T-helper 2 cell treated with Interferon-gamma antibody and Interleukin-4, amounts not matched to agents 100 ng/mL and 5 ng/mL, for 36 hours (primary cell): ENCODE results near the gene FSTL4. TPM values are rescaled to one million over a fixed set of nuclear protein-coding genes. Genes with fewer than 3 reads are reported as not detected.

Experiments used
- intact Hi-C: fragments of 100-400 bp; cut with micrococcal nuclease; formaldehyde crosslinking; loops from one replicate; pipeline ENCODE4 v1.15.1; 2023
- total RNA-seq: library from RNA; stranded (reverse); gene quantifications from 2 replicates; pipeline ENCODE4 v1.2.3, GENCODE V29; 2022

The FSTL4 gene
- total RNA-seq, 1 donor from 2014 or later = not detected

DNA sequence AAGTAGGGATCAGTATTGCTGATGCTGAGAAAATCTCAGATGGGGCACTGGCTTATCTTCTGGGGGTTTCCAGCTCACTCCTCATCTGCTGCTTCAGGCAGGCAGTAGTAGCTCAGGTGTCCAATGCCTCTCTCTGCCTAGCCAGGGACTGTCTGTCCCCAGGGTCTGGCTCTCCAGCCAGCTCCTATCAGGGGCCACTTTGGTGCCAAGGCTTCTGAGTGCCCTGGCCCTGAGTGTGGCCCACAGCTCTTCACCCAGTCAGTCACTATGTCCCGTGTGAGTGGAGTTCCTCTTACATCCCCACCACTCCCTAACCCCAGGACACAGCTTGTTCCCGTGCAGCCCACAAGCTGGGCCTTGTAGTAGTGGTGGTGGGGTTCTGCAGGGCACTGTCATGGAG lies 309.0 kb downstream of the FSTL4 start:
- intact Hi-C loops = no loop called here

DNA sequence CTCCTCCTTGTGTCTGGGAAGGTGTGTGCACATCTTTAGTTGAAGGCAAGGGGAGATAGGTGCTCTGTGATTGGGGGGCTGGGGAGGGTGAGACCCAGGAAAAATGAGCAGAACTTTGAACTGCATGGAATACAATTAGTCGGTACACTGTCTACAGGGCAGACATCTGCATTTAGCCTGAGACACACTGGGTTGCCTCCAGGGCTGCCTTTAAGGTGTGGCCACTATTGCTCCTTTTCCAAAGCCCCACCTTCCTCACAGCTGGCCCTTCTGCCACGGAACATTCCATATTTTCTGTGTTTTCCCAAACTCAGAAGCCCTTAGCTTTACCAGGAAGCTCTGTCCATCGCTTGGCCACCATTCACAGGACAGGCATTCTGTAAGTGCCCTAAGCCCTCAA lies 312.6 kb downstream of the FSTL4 start:
- intact Hi-C loops = no loop called here

DNA sequence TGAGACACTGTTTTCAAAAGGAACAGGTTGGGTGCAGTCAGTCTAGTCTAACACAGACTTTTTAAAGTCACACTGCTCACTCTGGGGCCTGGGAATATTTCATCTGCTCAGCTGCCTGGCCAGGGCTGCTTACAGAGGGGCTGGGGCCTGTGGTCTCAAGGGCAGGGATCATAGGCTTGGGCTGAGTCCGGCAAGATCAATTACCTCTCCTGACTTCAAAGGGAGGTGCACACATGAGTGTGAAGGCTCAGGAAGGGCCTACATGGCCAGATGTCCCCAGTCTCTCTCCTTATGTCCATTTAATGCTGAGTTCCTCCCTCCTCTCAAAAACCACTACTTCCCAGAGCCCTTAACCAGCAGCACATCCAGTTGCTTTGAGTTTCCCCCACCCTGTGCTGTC lies 313.3 kb downstream of the FSTL4 start:
- intact Hi-C loops = no loop called here

DNA sequence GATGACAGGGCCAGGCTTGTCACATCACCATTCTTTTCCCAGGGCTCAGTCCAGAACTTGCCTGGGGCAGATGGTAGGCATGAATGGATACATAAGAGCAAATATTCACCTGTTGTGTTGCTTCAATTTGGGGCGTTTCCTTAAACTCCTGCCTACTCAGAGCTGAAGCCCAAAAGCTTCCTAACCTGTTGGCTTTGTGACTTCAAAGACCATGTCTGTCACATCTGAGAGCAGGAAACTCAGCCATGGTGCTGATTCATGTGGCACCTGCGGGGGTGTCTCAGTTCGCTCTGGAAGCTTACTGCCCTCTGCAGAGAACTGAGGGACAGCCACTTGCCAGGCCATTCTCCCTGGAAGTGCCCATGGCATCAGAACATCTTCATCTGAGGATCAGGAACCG lies 313.9 kb downstream of the FSTL4 start:
- intact Hi-C loops = no loop called here

DNA sequence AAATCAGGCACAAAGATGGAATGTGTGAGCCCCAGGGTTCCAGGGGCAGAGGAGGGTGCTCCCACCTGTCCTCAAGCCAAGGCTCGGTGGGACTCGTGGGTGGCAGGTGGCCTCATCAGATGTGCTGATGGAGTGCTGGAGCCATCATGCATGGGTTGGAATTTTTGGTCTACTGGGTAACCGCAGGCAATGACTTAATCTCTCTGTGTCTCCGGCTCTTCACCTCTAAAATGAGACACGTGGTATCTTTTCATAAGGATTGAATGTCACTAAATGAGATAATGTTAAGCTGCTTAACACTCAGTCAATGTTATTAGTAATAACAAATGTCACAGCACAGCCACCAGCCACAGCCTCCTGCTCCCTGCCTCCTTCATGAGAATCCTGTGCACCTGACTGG lies 315.0 kb downstream of the FSTL4 start:
- intact Hi-C loops = no loop called here

DNA sequence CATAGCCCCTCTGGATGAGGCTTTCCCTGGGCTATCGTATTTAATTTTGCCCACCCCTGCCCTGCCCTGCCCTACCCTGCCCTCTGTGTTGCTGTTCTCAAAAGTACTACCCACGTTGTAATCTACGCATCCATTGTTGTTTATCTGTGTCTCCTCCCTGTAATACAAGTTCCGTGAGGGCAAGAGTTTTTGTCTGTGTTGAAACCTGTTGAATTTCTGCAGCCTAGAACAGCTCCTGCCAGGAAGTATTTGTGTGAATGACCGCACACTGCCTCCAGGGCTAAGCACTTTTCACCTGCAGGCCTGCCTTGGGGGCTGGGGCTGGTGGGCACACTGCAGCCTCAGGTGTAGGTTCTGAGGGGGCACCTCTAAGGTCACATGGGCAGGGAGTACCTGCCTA lies 315.7 kb downstream of the FSTL4 start:
- intact Hi-C loops = no loop called here

DNA sequence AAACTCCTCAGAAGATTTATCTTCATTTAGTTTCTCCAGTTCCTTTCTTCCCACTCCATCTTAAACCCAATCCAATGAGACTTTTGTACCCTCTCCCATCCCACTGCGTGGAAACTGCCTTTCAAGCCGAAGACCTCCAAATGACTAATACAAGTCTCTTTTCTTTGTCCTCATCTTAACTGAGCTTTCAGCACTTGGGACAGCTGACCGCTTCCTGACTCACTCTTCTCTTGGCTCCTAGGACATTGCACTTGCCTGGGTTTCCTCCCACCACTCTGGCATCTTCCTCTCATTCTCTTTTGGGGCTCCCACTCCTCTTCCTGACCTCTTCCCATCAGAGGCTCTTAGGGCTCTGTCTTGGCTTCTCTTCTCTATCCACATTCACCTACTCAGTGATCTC lies 316.8 kb downstream of the FSTL4 start:
- intact Hi-C loops = no loop called here

DNA sequence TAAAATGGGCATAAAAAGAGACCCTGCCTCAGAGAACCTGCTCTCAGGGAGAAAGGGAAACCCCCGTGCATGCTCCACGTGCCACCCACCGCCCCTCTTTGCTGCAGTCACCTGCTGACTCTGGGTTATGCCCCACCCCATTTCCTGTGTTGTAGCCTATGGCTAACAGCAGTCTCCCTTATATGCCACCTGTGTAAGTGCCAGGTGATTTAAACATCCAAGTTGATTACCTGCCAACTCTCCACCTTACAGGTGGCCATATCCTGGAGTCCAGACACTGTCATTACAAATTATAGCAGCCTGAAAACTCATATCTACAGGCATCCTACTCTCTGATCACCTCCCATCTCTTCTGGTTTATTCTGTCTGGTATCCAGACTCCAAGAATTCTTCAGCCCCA lies 318.0 kb downstream of the FSTL4 start:
- intact Hi-C loops = no loop called here

DNA sequence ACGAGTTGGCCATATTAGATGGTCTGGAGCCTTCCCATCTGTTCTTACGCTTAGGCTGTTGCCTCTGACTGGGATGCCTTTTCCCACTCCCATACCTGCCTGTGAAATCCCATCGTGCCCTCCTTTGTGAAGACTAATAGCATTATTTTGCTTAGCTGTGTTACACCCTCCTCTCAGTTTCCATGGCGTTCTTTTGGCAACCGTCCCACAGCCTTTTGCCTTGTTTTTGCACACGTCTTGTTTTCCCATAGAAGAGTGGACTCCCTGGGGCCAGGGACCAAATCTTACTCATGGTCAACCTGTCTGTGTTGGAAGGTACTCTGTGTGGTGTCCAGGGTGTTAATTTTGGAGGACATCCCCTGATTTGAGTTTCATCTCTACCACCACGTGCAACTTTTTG lies 318.4 kb downstream of the FSTL4 start:
- intact Hi-C loops = no loop called here

DNA sequence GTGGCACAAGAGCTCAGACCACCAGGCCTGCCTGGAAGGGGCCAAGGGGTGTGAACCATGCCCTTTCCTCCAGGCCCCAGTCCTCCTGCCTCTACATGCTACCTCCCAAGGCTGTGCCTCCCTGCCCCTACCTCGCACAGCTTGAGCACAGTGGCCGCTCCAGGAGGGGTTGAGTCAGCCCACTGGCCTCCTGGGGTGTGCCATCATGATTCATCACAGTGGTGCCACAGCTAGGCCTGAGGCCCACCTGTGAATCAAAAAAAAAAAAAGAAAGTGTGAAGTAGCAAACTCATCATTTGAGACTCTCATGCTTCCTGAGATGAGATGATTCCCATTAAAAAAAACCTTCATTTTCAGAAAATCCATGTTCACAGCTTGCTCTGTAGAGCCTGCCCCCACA lies 320.0 kb downstream of the FSTL4 start:
- intact Hi-C loops = no loop called here

DNA sequence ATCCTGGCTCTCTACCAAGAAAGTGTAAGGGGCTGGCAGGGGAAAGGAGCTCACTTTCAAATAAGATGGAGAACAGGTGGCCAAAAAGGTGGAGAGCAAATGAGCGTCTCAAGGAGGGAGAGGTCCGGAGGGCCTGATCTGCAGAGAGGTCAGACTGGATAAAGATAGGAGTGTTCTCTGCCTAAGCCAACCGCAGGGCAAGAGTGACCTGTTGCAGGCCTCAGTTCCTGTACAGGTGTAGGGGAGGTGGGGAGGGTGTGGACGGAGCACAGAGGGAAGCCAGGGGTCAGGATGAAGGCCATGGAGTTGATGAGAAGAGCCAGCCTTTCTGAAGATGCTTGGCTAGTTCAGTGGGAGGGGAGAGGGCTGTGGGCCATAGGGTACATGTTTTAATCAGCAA lies 320.8 kb downstream of the FSTL4 start:
- intact Hi-C loops = no loop called here

DNA sequence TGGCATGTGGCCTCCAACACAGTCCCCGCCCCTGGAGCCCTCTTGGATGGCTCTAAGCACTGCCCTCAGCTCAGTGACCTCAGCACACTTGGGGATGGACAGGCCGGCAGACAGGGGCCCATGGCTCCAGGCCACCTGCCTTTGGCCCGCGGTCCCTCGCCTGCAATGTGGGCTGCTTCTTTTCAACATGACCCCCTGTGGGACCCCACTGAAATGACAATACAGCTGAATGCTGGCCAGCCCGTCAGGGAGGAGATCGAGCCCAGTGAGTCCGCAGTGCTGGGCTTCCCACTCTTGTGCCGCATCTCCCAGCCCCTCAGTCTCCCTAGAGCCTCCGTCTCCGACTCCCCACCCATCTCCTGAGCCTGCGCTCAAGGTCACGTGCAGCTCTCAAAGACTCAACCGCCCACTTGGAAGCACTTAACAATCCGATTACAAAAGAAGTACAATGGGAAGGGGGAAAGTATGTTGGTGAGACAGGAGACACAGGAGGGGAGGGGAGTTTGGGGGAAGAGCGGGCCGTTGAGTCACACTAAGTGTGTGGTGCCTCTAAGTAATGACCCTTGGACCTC lies 321.6 kb downstream of the FSTL4 start:
- intact Hi-C loops = no loop called here

DNA sequence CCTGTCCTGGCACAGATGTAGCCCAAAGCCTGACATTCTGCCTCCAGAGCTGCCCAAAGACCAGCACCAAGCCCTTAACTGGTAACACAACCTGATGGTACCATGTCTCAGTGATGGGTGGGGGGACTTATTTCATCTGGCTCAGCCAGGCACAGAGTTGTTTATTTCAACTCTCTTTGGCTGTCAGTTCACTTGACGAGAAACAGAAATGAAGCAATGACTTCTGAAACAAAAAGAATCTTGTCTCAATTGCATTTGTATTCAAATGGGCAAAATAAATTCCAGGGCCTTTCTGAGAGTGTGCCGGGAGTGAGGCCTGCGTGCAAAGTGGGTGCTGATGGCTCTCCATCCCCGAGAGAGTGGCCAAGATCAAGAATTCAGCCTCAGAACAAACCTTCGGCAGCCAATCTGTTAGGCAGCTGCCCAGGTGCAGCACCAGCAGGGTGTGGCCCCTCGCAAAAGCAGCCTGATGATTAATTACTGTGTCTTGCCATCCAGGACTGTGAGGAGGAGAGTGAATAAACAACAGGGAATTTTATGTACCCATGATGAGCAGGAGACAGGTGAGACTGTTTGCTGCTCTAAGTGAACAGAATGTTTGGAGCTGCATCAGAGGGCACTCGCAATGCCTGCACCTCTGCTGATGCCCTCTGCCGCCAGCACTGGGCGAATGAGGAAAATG lies 322.5 kb downstream of the FSTL4 start:
- intact Hi-C loops = no loop called here

DNA sequence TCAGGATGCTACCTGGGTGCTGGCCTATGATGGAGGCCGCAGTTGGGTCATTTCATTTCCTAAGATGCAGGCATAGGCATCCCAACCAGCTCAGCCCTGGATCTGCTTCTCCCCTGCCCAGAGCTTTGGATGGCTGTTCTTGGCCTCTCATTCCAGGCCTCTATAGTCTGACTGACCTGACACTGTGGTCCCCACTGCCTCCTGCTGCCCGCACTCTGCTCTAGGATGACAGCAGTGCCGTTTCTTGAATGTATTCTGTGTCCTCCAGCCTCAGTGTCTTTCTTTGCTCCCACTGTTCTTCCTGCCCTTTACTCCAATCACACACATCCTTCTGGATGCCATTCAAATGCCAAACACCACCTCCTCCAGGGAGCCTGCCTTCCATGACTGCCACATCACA lies 324.8 kb downstream of the FSTL4 start:
- intact Hi-C loops = loop anchor here (1.0 kb wide), 1 partner anchor 176 kb away; no protein-coding TSS in a partner anchor

DNA sequence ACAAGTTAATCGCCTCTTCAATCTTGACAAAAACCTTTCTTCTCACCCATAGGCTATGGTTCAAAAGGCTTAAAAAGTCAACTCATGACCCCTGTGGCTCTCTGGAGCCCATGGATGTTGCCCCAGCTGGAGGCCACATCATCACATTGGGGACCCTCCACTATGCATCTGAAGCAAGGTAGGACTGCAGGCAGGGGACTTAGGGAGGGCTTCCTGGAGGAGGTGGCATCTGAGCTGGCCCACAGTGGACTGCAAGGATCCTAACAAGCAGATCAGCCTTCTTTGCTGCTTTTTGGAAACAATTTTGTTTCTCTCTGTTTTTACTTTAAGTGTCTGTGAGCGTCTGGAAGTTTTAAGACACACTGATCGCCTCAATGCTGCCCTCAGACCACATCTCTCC lies 325.9 kb downstream of the FSTL4 start:
- intact Hi-C loops = no loop called here

DNA sequence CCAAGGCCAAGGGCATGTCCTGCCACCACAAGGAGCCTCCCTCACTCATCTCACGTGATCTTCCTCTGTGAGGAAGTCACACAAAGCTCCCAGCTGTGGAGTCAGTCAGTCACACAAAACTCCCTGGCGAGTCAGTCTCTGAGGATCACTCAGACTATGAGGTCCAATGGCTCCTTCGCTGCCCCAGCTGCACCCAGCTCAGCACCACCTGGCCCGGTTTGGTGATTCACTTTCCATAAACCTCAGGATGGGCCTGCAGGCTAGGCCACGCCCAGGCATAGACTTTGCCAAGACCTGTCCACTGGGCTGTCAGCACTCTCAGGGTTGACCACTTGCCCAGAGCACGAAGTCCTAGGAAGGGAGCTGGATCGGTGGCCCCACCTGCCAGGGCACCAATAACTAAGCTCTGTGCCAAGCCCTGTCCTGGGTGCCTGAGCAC lies 326.7 kb downstream of the FSTL4 start:
- intact Hi-C loops = no loop called here

DNA sequence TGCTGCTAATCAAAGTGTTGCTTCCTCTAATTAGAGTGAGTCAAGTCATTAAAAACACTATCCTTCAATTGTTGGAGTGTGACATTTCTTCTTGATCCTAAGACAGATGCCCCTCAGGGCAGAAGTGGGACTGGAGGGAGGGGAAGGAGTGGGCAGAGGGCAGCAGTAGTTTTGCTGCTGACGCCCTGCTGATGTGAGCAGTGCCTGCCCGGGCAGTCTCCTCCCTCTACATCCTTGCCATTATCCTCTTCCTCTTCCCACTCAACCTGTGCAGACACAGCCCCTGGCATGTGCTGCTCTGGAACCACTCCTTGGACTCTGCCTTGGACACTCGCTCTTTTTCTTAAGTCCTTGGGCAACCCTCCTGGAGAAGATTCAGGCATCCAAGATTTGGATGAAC lies 328.0 kb downstream of the FSTL4 start:
- intact Hi-C loops = no loop called here

DNA sequence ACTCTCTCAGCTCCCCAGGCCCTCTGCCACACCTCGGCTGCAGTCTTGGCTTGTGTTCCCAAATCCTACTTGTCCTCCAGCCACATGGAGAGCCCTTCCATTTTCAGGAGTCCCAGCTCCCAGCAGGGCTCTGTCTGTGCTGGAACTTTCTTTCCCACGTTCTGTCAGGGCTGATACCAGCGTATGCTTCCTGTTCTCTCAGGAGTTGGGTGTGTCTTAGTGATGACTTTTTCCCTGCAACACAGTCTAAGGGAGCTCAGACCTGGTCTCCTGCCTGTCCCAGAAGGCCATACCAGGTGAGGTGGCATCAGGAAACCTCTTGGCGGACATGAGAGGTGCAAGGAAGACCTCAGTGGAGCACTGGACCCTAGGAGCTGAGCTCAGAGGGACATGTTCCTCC lies 334.0 kb downstream of the FSTL4 start:
- intact Hi-C loops = no loop called here

DNA sequence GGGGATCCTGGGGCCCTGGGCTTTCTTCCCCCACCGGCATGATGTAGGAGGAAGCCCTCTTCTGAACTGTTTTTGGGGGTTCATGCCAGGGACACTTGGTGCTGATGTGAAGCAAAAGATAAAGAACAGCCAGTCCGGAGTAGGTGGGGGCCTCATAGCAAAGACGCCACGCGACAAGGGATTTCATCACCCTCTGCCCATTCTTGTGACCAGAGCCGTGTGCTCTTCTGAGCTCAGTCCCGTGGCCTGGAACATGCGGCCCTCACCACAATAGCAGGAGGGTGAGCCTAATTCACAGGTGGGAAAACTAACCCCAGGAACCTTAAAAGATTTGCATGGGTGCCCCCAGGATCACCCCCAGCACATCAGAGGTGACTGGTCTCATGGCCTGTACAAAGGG lies 334.6 kb downstream of the FSTL4 start:
- intact Hi-C loops = no loop called here

DNA sequence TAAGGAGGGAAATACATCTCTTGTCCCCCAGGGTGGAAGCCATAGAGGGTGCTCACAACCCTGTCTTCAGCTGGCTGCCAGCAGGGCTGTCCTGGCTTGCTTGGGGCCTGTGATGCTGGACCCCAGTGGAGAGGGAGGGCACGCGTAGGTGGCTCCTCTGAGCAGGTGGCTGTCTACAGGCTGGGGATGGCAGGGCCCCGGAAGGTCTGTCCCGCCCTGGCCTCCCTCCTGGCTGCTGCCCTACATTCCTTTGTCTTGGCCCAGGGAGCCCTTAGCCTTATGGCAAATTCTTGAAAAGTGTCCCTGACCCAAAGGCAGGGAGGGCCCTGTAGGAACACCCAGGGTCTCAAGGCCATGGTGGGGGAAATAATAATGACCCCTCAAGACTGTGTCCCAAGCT lies 336.2 kb downstream of the FSTL4 start:
- intact Hi-C loops = no loop called here

DNA sequence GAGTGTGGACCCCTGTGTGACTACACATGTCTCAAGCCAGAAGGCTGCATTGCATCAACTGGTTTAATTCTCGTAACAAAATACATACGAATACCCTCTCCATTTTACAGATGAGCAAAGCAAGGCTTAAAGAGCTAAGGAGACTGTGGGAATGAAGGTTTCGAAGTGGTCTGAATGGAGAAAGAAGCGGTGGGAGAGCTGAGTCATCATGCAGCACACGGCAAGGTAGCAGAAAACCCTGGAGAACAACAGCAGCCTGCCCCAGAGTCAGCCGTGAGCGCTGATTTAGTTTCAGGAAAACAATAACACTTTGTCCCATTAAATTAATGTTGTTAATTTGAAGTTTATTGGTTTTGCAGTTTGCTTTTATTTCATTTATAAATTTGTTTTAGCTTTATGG lies 336.7 kb downstream of the FSTL4 start:
- intact Hi-C loops = no loop called here

DNA sequence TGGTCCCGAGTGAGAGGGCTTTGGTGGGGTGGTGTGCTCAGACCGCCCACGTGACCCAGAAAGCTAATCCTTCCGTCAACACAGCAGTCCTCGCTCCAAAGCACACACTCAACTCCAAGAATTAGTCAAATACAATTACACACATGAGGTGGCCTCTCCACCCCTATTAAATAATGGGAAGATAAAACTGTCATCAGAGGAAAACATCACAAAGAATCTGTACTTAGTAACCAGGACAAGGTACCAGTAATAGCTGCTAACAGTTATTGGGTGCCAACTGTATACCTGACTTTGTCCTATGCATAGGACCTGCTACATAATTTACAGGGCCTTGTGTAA lies 337.8 kb downstream of the FSTL4 start:
- intact Hi-C loops = no loop called here
